Endothelial cell of umbilical vein (primary cell): ENCODE results near the gene ALDH5A1.

Experiments
- EZH2 ChIP-seq: IDR thresholded peaks from 2 replicates; pipeline ENCODE4 v1.6.1; 2012; ENCODE audit warnings: borderline replicate concordance, low read depth, mild to moderate bottlenecking, moderate library complexity, low read length, inconsistent platforms; ENCODE audit not compliant: severe bottlenecking
- JUN ChIP-seq: IDR thresholded peaks from 2 replicates; pipeline ENCODE4 v1.6.1; 2011; ENCODE audit warnings: borderline replicate concordance, low read depth; ENCODE audit not compliant: insufficient read length, insufficient read depth
- POLR2A ChIP-seq: IDR thresholded peaks from 2 replicates; pipeline ENCODE4 v1.6.1; 2012; ENCODE audit warnings: low read depth, mild to moderate bottlenecking, control low read depth, low read length
- POLR2AphosphoS5 ChIP-seq: IDR thresholded peaks from 2 replicates; pipeline ENCODE4 v1.6.1; 2012; ENCODE audit warnings: low read depth, mild to moderate bottlenecking, control low read depth, low read length, moderate library complexity; ENCODE audit not compliant: insufficient read depth
- TF ChIP-seq, protein P1 (sequence below), 2 donors: IDR thresholded peaks; 1 replicate in 1 of 2; 2 replicates in 1 of 2; pipeline ENCODE4 v1.5.1; 2011; ENCODE audit warnings: low read length in 2 of 2, mild to moderate bottlenecking in 2 of 2, moderate library complexity in 2 of 2, control low read depth in 1 of 2, inconsistent platforms in 1 of 2, low read depth in 1 of 2; ENCODE audit not compliant: insufficient read depth in 1 of 2; ENCODE audit errors: extremely low read depth in 1 of 2
- TF ChIP-seq, protein P2 (sequence below): IDR thresholded peaks from 2 replicates; pipeline ENCODE4 v1.6.1; 2011; ENCODE audit not compliant: insufficient read depth, insufficient read length

DNA sequence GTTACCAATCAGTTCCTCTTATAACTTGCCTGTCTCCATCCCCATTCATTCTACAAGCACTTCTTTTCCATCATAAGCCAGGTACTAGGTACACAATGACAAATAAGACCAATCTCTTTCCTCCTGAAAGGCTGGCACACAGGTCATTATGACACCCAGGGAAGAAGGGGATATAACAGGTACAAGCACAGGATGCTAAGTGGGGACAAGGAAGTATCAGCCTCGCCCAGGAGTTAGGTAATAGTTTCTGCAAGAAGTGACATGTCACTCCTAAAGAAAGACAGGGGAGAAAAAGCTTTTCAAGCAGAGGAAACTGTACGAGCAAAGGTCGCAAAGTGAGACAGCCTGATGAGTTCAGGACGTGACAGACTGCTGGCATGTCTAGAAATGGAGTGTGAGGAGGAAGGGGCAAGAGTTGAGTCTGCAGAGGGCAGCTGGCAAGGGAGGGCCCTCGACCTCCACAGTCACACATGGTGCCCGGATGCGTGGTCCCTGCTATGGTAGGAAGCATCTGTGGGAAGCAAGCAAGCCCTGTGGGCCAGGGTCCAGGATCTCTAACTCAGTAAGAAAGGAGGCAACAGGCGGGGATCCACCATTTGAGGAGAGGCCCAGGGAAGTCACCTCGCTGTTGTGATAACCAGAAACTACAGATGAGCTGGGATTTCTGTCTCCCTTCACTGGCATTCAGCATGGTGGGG lies 45.8 kb upstream of the ALDH5A1 start:
- TF ChIP-seq POLR2A (no peak), JUN (no peak), EZH2 (no peak), POLR2AphosphoS5 (no peak)
- TF ChIP-seq, protein P1, sequence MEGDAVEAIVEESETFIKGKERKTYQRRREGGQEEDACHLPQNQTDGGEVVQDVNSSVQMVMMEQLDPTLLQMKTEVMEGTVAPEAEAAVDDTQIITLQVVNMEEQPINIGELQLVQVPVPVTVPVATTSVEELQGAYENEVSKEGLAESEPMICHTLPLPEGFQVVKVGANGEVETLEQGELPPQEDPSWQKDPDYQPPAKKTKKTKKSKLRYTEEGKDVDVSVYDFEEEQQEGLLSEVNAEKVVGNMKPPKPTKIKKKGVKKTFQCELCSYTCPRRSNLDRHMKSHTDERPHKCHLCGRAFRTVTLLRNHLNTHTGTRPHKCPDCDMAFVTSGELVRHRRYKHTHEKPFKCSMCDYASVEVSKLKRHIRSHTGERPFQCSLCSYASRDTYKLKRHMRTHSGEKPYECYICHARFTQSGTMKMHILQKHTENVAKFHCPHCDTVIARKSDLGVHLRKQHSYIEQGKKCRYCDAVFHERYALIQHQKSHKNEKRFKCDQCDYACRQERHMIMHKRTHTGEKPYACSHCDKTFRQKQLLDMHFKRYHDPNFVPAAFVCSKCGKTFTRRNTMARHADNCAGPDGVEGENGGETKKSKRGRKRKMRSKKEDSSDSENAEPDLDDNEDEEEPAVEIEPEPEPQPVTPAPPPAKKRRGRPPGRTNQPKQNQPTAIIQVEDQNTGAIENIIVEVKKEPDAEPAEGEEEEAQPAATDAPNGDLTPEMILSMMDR (IDR thresholded peaks at IDR 0.05; ENCODE audit: extremely low read depth in 1 of 2, insufficient read depth in 1 of 2, low read depth in 1 of 2, low read length in 2 of 2): no peak
- TF ChIP-seq, protein P2, sequence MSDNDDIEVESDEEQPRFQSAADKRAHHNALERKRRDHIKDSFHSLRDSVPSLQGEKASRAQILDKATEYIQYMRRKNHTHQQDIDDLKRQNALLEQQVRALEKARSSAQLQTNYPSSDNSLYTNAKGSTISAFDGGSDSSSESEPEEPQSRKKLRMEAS: no peak
